KOPT-K1 (cell line): ENCODE measurements around the gene ADCY9.
"Not testable (repeated sequence)": the region's sequence is repeated elsewhere in the genome, so short reads cannot be mapped to it uniquely, and the experiment has no call there.

Source experiments
- H3K27ac ChIP-seq: fragments of 200-600 bp; sonication (generic); 2 replicates; pipeline ENCODE4 v1.5.1; 2016; ENCODE audit warnings: antibody characterized with exemption, mild to moderate bottlenecking, low read depth, low read length; ENCODE audit not compliant: poor library complexity, severe bottlenecking
- H3K36me3 ChIP-seq: fragments of 200-600 bp; sonication (generic); 2 replicates; pipeline ENCODE4 v1.5.1; 2017; ENCODE audit warnings: antibody characterized with exemption, mild to moderate bottlenecking, low read length, moderate library complexity; ENCODE audit not compliant: insufficient read depth
- H3K9me3 ChIP-seq: fragments of 200-600 bp; sonication (generic); 2 replicates; pipeline ENCODE4 v1.5.1; 2017; ENCODE audit warnings: antibody characterized with exemption, low read length, mild to moderate bottlenecking; ENCODE audit not compliant: insufficient read depth, poor library complexity, severe bottlenecking

Gene ADCY9

DNA sequence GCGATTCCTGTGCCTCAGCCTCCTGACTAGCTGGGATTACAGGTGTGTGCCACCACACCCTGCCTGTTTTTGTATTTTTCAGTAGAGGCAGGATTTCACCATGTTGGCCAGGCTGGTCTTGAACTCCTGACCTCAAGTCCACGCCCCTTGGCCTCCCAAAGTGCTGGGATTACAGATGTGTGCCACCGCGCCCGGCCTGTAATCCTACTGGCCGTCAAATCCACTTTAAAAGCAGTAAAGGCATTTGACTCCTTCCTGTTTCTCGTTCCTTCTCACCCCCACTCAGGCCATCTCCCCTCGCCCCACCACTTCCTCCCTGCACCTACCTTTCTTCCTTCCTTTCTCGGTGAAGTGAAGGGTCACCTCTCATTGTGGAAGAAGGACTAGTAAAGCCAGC lies 166.3 kb downstream of the ADCY9 start:
- Histone ChIP-seq H3K27ac (no peak overlapping the region), H3K9me3 (no peaks in the 10 kb centered on the region), H3K36me3 (no peaks in the 10 kb centered on the region)

DNA sequence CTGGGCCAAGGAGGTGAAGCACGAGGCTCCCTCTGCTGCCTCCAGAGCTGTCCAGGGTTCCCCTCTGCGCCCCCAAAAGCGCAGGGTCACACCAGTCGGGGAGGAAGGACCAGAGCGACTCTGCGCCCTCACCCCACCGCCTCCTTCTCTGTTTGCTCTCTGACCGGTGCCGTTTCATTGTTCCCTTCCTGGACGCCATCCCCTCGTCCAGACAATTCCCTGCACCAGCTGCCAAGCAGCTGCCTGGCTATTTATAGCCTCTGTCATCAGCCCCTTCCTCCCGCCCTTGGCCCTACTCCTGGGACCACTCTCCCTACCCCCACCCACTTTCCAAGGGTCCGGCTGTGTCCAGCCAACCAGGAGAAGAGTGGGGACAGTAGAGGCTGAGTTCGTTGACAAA lies 167.0 kb downstream of the ADCY9 start:
- no peaks in the 10 kb centered on the region for H3K36me3 ChIP-seq
- no peak overlapping the region for H3K27ac ChIP-seq
- H3K9me3 ChIP-seq, result no peaks in the 10 kb centered on the region

- H3K27ac ChIP-seq, result no peak overlapping the region
- H3K9me3 ChIP-seq, result no peaks in the 10 kb centered on the region
- no peaks in the 10 kb centered on the region for H3K36me3 ChIP-seq
Observed at GRCh38 chr16:3948378-3948995, 167.8 kb downstream of the ADCY9 start.

GRCh38 chr16:3946604-3947180 lies 169.6 kb downstream of the ADCY9 start:
- Histone ChIP-seq H3K36me3 (no peaks in the 10 kb centered on the region), H3K27ac (no peak overlapping the region), H3K9me3 (no peaks in the 10 kb centered on the region)

GRCh38 chr16:3945751-3946603 lies 170.3 kb downstream of the ADCY9 start:
- Histone ChIP-seq H3K36me3 (no peaks in the 10 kb centered on the region), H3K27ac (no peak overlapping the region), H3K9me3 (no peaks in the 10 kb centered on the region)

GRCh38 chr16:3944457-3944856 lies 171.8 kb downstream of the ADCY9 start:
- not testable (repeated sequence) for H3K27ac ChIP-seq, H3K36me3 ChIP-seq, H3K9me3 ChIP-seq

DNA sequence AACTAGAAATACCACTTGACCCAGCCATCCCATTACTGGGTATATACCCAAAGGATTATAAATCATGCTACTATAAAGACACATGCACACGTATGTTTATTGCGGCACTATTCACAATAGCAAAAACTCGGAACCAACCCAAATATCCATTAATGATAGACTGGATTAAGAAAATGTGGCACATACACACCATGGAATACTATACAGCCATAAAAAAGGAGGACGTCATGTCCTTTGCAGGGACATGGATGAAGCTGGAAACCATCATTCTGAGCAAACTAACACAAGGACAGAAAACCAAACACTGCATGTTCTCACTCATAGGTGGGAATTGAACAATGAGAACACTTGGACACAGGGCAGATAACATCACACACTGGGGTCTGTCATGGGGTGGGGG lies 174.1 kb downstream of the ADCY9 start:
- not testable (repeated sequence) for H3K27ac ChIP-seq, H3K9me3 ChIP-seq, H3K36me3 ChIP-seq

GRCh38 chr16:3938843-3939624 lies 177.2 kb downstream of the ADCY9 start:
- H3K27ac ChIP-seq, result no peak overlapping the region
- no peaks in the 10 kb centered on the region for H3K9me3 ChIP-seq

DNA sequence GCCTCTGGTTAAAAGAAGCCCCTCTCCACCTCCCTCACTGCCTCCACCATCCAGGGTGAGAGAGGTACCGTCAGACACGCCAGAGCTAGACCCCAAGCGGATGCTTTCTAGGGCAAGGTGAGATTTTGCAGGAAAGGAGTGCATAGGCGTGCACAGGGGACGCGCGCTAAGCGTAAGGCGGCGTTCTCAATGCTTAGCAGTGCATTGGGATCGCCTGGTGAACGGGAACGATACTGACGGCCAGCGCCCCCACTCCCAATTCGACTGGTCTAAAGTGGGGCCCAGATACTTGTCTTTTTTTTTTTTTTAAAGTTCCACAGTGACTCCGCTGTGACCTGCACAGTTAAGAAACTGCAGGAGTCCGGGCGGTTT lies 177.8 kb downstream of the ADCY9 start:
- Histone ChIP-seq H3K9me3 (no peaks in the 10 kb centered on the region), H3K27ac (no peak overlapping the region), H3K36me3 (no peaks in the 10 kb centered on the region)

More at GRCh38 chr16:3938843-3939624, 177.2 kb downstream of the ADCY9 start:
- no peaks in the 10 kb centered on the region for H3K36me3 ChIP-seq

DNA sequence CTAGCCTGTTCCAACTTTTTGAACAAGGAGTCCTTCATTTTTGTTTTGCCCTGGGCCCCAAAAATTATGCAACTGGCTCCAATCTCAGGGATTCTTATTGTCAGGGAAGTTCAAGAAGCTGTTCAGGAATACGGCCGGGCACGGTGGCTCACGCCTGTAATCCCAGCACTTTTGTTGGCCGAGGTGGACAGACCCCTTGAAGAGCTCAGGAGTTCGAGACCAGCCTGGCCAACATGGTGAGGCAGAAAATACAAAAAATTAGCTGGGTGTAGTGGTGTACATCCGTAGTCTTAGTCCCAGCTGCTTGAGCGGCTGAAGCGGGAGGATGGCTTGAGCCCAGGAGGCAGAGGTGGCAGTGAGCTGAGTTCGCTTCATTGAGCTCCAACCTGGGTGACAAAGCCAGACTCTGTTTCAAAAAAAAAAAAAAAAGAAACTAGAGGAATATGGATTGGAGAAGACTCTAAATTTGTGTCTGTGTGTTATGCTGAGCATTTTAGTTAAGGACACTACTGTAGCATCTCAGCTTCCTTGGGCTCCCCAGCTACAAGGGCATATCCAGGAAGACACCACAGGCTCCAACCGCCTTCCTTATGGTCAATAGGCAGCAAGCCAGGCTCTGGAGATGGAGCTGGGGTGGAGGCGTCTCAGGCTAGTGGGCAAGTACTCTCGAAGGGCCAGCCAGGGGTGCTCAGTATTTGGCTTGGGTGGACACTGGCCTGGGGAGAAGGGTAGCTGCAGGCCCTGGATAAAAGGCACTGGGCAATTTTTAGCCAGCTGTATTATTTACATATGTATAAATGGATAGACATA lies 179.0 kb downstream of the ADCY9 start:
- Histone ChIP-seq H3K9me3 (no peaks in the 10 kb centered on the region), H3K27ac (no peak overlapping the region), H3K36me3 (no peaks in the 10 kb centered on the region)

DNA sequence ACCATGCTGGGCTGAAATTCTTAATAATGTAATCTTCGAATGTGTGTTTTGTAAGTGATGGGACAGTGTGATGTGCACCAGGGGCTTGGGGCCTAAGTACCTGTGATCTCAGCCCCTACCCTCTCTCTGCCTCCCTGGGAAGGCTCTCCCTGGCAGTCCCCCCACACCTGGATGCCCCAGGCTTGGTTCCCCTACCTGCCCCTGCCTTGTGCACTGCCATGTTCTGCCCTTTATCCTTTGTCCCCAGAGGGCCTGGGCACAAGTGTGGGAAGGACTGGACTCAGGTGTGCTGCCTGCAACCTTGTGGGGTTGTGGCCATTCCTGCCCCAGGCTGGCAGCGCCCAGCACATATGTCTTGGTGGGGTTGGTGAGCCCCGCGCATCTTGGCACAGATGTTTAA lies 180.3 kb downstream of the ADCY9 start:
- Histone ChIP-seq H3K36me3 (no peaks in the 10 kb centered on the region), H3K27ac (no peak overlapping the region), H3K9me3 (no peaks in the 10 kb centered on the region)

DNA sequence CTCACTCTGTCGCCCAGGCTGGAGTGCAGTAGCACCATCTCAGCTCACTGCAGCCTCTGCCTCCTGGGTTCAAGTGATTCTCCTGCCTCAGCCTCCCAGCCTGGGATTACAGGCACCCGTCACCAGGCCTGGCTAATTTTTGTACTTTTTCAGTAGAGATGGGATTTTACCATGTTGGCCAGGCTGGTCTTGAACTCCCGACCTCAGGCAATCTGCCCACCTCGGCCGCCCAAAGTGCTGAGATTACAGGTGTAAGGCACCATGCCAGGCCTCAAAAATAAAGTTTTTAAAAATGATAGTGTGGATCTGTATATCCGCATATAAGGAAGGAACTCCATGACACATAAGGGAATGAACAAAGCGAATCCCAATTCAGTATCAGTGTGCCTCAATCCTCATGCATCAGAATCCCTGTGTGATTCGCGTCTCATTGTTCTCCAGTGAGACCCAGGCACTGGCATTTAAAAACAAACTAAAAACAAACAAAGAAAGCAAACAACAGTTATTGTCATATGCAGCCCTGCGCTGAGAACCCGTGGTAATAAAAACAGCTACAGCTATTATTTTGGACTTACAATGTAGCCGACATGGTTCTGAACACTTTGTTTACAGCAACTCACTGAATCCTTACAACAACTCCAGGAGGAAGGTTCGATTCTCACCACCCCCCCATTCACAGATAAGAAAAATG lies 181.6 kb downstream of the ADCY9 start:
- H3K9me3 ChIP-seq, result no peaks in the 10 kb centered on the region
- H3K36me3 ChIP-seq, result no peaks in the 10 kb centered on the region
- H3K27ac ChIP-seq, result no peak overlapping the region

DNA sequence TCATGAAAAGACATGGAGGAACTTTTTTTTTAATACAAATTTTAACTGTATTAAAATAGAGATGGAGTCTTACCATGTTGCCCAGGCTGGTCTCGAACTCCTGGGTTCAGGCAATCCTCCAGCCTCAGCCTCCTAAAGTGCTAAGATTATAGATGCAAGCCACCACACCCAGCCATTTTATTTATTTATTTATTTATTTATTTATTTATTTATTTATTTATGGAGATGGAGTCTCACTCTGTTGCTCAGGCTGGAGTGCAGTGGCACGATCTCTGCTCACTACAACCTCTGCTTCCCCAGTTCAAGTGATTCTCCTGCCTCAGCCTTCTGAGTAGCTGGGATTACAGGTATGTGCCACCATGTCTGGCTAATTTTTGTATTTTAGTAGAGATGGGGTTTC lies 189.1 kb downstream of the ADCY9 start:
- not testable (repeated sequence) for H3K9me3 ChIP-seq, H3K27ac ChIP-seq, H3K36me3 ChIP-seq

DNA sequence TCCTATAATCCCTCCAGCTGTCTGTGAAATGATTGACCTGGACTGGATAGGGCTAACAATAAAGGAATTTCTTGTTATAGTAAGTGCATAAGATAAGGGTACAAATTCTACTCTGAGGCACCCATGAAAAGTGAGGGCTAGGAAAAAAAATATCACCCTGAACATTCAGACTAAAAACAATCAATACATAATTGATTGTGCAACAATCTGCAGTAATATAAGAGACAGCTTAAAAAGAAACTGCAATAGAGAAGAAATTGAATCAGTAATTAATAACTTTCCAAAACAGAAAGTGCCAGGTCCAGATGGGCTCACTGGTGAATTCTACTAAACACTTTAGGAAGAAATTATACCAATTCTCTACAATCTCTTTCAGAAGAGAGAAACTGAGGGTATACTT lies 191.5 kb downstream of the ADCY9 start:
- Histone ChIP-seq H3K27ac (no peak overlapping the region), H3K9me3 (peaks cover 11% of the 10 kb centered on the region), H3K36me3 (no peaks in the 10 kb centered on the region)
